T-helper 2 cell treated with Interferon-gamma antibody and Interleukin-4, amounts not matched to agents 100 ng/mL and 5 ng/mL, for 36 hours (primary cell): ENCODE results near the gene SKIDA1. TPM values are rescaled to one million over a fixed set of nuclear protein-coding genes. Genes with fewer than 3 reads are reported as not detected.

ENCODE experiments used
- intact Hi-C: fragments of 100-400 bp; cut with micrococcal nuclease; formaldehyde crosslinking; loops from one replicate; pipeline ENCODE4 v1.15.1; 2023
- total RNA-seq: library from RNA; stranded (reverse); gene quantifications from 2 replicates; pipeline ENCODE4 v1.2.3, GENCODE V29; 2022

SKIDA1 gene
- total RNA-seq, 1 donor from 2014 or later, result 0.16 TPM

GRCh38 chr10:21505711-21506278, 19.7 kb downstream of the SKIDA1 start:
- intact Hi-C loops, result no loop called here

- intact Hi-C loops, result no loop called here
These were observed 21.9 kb downstream of the SKIDA1 start for GRCh38 chr10:21503542-21503941.

GRCh38 chr10:21502348-21502740, 23.1 kb downstream of the SKIDA1 start:
- intact Hi-C loops, result no loop called here

- intact Hi-C loops, result no loop called here
These were observed 23.6 kb downstream of the SKIDA1 start for GRCh38 chr10:21501731-21502347.

- intact Hi-C loops, result no loop called here
These were observed 24.4 kb downstream of the SKIDA1 start for GRCh38 chr10:21501091-21501490.

GRCh38 chr10:21500578-21500910, 24.9 kb downstream of the SKIDA1 start:
- intact Hi-C loops, result no loop called here

- intact Hi-C loops, result loop anchor here (5.0 to 10.0 kb wide), 3 partner anchors 502 to 1487 kb away; partner anchors contain the start of gene DNAJC1
These were observed 25.5 kb downstream of the SKIDA1 start for GRCh38 chr10:21499701-21500577.

- intact Hi-C loops, result loop anchor here (5.0 to 10.0 kb wide), 3 partner anchors 503 to 1488 kb away; partner anchors contain the start of gene DNAJC1
These were observed 26.5 kb downstream of the SKIDA1 start for GRCh38 chr10:21498986-21499385.

GRCh38 chr10:21498377-21498776, 27.1 kb downstream of the SKIDA1 start:
- intact Hi-C loops, result loop anchor here (5.0 to 10.0 kb wide), 3 partner anchors 504 to 1489 kb away; partner anchors contain the start of gene DNAJC1

GRCh38 chr10:21497177-21497807, 28.2 kb downstream of the SKIDA1 start:
- intact Hi-C loops, result loop anchor here (5.0 to 10.0 kb wide), 3 partner anchors 505 to 1490 kb away; partner anchors contain the start of gene DNAJC1

GRCh38 chr10:21496343-21497176, 28.9 kb downstream of the SKIDA1 start:
- intact Hi-C loops, result loop anchor here (1.0 to 10.0 kb wide), 4 partner anchors 457 to 1491 kb away; partner anchors contain the start of gene DNAJC1

- intact Hi-C loops, result loop anchor here (1.0 to 10.0 kb wide), 9 partner anchors 21 to 1491 kb away; partner anchors contain the start of genes DNAJC1 and MLLT10
These were observed 29.6 kb downstream of the SKIDA1 start for GRCh38 chr10:21495752-21496342.

GRCh38 chr10:21495002-21495751, 30.3 kb downstream of the SKIDA1 start:
- intact Hi-C loops, result loop anchor here (1.0 to 10.0 kb wide), 8 partner anchors 22 to 1492 kb away; partner anchors contain the start of genes DNAJC1 and MLLT10

GRCh38 chr10:21494191-21495001, 31.1 kb downstream of the SKIDA1 start:
- intact Hi-C loops, result loop anchor here (1.0 to 10.0 kb wide), 8 partner anchors 23 to 1493 kb away; partner anchors contain the start of genes DNAJC1 and MLLT10

GRCh38 chr10:21493784-21494183, 31.7 kb downstream of the SKIDA1 start:
- intact Hi-C loops, result loop anchor here (2.0 to 10.0 kb wide), 2 partner anchors 215 to 761 kb away; no protein-coding TSS in a partner anchor

- intact Hi-C loops, result loop anchor here (10.0 kb wide), 1 partner anchor 762 kb away; no protein-coding TSS in a partner anchor
These were observed 33.1 kb downstream of the SKIDA1 start for GRCh38 chr10:21492421-21492820.

GRCh38 chr10:21490711-21491105, 34.8 kb downstream of the SKIDA1 start:
- intact Hi-C loops, result loop anchor here (10.0 kb wide), 1 partner anchor 764 kb away; no protein-coding TSS in a partner anchor
